Activated CD4-positive, alpha-beta T cell treated with anti-CD3 and anti-CD28 coated beads for 1 hour (primary cell): ENCODE measurements around the gene ATF4.

ENCODE experiments used
- DNase-seq: peaks from one replicate; pipeline ENCODE4 v3.0.0-alpha.2; 2020

Gene ATF4

GRCh38 chr22:39520226-39521105 is at the start of gene ATF4:
Gene ATF4, plus strand, starts transcription at chr22:39520562. Its CDS starts 884 bp downstream, at chr22:39521446.
- peak; percentile 88 for DNase-seq

- no peak for DNase-seq
Observed at GRCh38 chr22:39471381-39472141, 48.8 kb upstream of the ATF4 start.

- DNase-seq, result no peak
Observed at GRCh38 chr22:39472570-39473556, 47.5 kb upstream of the ATF4 start.

- DNase-seq, result no peak
Observed at GRCh38 chr22:39473851-39474250, 46.5 kb upstream of the ATF4 start.

GRCh38 chr22:39474351-39475111 is 45.8 kb upstream of the ATF4 start:
- DNase-seq, result no peak

GRCh38 chr22:39475337-39475736 is 45.0 kb upstream of the ATF4 start:
- no peak for DNase-seq

- no peak for DNase-seq
Observed at GRCh38 chr22:39475902-39476301, 44.5 kb upstream of the ATF4 start.

- no peak for DNase-seq
Observed at GRCh38 chr22:39476664-39477063, 43.7 kb upstream of the ATF4 start.

GRCh38 chr22:39477542-39477941 is 42.8 kb upstream of the ATF4 start:
- DNase-seq, result no peak

- DNase-seq, result no peak
Observed at GRCh38 chr22:39478441-39478850, 41.9 kb upstream of the ATF4 start.

- DNase-seq, result no peak
Observed at GRCh38 chr22:39479254-39479653, 41.1 kb upstream of the ATF4 start.

GRCh38 chr22:39480557-39480956 is 39.8 kb upstream of the ATF4 start:
- no peak for DNase-seq

GRCh38 chr22:39481054-39481453 is 39.3 kb upstream of the ATF4 start:
- DNase-seq, result no peak

- no peak for DNase-seq
Observed at GRCh38 chr22:39481595-39481994, 38.8 kb upstream of the ATF4 start.

- no peak for DNase-seq
Observed at GRCh38 chr22:39482768-39483167, 37.6 kb upstream of the ATF4 start.

GRCh38 chr22:39486951-39487825 is 33.2 kb upstream of the ATF4 start:
- no peak for DNase-seq

GRCh38 chr22:39487826-39488520 is 32.4 kb upstream of the ATF4 start:
- DNase-seq, result no peak

GRCh38 chr22:39488563-39489083 is 31.7 kb upstream of the ATF4 start:
- DNase-seq, result no peak

GRCh38 chr22:39489094-39490068 is 31.0 kb upstream of the ATF4 start:
- DNase-seq, result no peak
